ENCODE measurements around the gene MAVS.

The MAVS gene

GRCh38 chr20:3846740-3847428 lies at the start of gene MAVS:
MAVS (plus strand) TSS chr20:3846834; CDS start chr20:3854625, 7,791 bp downstream.
- peak; percentile 83 to 84 for DNase-seq

- no peak for DNase-seq
Measured at GRCh38 chr20:3797226-3797545, 49.4 kb upstream of the MAVS start.

GRCh38 chr20:3797592-3798372 lies 48.9 kb upstream of the MAVS start:
- DNase-seq, result peak in 1 of 2 experiments; percentile 16

- DNase-seq, result no peak
Measured at GRCh38 chr20:3798373-3798768, 48.3 kb upstream of the MAVS start.

GRCh38 chr20:3798908-3799248 lies 47.8 kb upstream of the MAVS start:
- no peak for DNase-seq

GRCh38 chr20:3800256-3800877 lies 46.3 kb upstream of the MAVS start:
- no peak for DNase-seq

- no peak for DNase-seq
Measured at GRCh38 chr20:3800878-3801260, 45.8 kb upstream of the MAVS start.

- DNase-seq, result no peak
Measured at GRCh38 chr20:3801299-3801698, 45.3 kb upstream of the MAVS start.

- DNase-seq, result no peak
Measured at GRCh38 chr20:3801846-3802245, 44.8 kb upstream of the MAVS start.

GRCh38 chr20:3802524-3803239 lies 44.0 kb upstream of the MAVS start:
- no peak for DNase-seq

GRCh38 chr20:3803289-3803688 lies 43.3 kb upstream of the MAVS start:
- no peak for DNase-seq

- no peak for DNase-seq
Measured at GRCh38 chr20:3803854-3804253, 42.8 kb upstream of the MAVS start.

GRCh38 chr20:3804254-3804751 lies 42.3 kb upstream of the MAVS start:
- no peak for DNase-seq

GRCh38 chr20:3804781-3805180 lies 41.9 kb upstream of the MAVS start:
- DNase-seq, result no peak

GRCh38 chr20:3808544-3808943 lies 38.1 kb upstream of the MAVS start:
- DNase-seq, result no peak

- peak; percentile 97 to 98 for DNase-seq
Measured at GRCh38 chr20:3811467-3812258, 35.0 kb upstream of the MAVS start.

GRCh38 chr20:3812259-3812681 lies 34.4 kb upstream of the MAVS start:
- no peak for DNase-seq

GRCh38 chr20:3812975-3813847 lies 33.4 kb upstream of the MAVS start:
- no peak for DNase-seq

GRCh38 chr20:3813848-3814581 lies 32.6 kb upstream of the MAVS start:
- DNase-seq, result no peak

GRCh38 chr20:3814928-3815495 lies 31.6 kb upstream of the MAVS start:
- no peak for DNase-seq

Data from NCI-H2081 (cell line).